Measurements from ENCODE around the gene ANKMY1. TPM values are rescaled to one million over a fixed set of nuclear protein-coding genes. Genes with fewer than 3 reads are reported as not detected.
"Not testable (repeated sequence)": the region's sequence is repeated elsewhere in the genome, so short reads cannot be mapped to it uniquely, and the experiment has no call there.

Gene ANKMY1
- total and polyA plus RNA-seq, 2 of the 13 experiments (the other 11 are each of a cell fraction or from before 2014, with no cell fraction given), result 11.7 to 18.8 TPM

DNA sequence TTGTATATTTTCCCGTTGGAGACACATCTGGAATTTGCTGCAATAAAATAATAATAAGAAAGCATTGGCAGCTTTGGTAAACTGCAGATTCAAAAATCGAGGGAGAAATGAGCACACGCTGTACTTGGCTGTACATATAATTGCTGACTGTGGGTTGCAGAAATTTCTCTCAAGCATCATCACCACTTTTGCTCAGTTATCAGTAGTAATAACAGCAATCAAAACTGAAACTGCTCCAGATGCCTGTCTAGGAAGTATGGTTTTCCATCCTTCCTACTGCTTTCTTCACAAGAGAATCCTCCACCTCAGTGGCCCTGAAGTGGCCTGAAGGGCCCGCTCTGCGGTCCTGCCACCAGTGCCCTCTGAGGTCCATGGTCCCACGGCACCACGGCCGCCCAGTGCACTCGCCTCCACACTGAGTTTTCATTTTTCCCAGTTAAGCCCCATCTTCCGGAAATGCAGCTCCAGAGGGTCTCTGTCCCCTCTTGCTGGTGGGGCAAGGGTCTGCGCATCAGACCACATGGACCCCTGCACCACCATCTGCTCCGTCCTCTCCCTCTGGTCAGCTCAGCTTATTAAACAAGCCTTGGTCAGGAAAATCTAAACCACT, 6.3 kb upstream of the ANKMY1 start (continued):
- no peak for TF ChIP-seq ZSCAN12 (CRISPR knock-in tag; IDR thresholded peaks at IDR 0.05)

DNA sequence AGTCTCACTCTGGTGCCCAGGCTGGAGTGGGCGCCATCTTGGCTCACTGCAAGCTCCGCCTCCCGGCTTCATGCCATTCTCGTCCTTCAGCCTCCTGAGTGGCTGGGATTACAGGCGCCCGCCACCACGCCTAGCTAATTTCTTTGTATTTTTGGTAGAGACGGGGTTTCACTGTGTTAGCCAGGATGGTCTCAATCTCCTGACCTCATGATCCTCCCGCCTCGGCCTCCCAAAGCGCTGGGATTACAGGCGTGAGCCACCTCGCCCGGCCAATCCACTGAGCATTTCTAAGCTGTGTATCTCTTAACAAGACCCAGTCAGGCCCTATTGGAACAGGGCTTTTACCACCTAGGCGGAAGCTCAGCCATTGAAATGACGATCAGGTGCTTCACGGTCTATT, 5.4 kb upstream of the ANKMY1 start:
- intact Hi-C loops (cut with micrococcal nuclease; ENCODE audit: unreplicated experiment) (loop anchor here (5.0 kb wide), 1 partner anchor 269 kb away; no protein-coding TSS in a partner anchor), in situ Hi-C loops (cut with HindIII; ENCODE audit: extremely low pct_ligation_motif_present, low pct_unique_long_range_greater_than_20kb) (loop anchor here (25.0 kb wide), 1 partner anchor 649 kb away; no protein-coding TSS in a partner anchor)
- H3K4me3 ChIP-seq (replicated peaks in 1 of 3; ENCODE audit: insufficient read depth in 1 of 3, low read depth in 2 of 3, low read length in 3 of 3); H3K9ac ChIP-seq (ENCODE audit: insufficient read depth, low read depth, low read length); ATAC-seq; H2AFZ ChIP-seq (ENCODE audit: low read length); FAIRE-seq; H3K4me2 ChIP-seq (ENCODE audit: low read depth, low read length); H3K27ac ChIP-seq (ENCODE audit: extremely low read length, insufficient read depth, low read length); H4K20me1 ChIP-seq (ENCODE audit: insufficient read depth, low read length); H3K27me3 ChIP-seq (ENCODE audit: control insufficient read depth in 1 of 2, insufficient read depth in 2 of 2, low read length in 2 of 2); DNase-seq (ENCODE audit: low spot score); CTCF ChIA-PET (ENCODE audit: low intra/inter-chr PET ratio, low total read pairs); H3K9me3 ChIP-seq (ENCODE audit: low read length); BruUV-seq (replicated peaks): not testable (repeated sequence)
- peaks cover 28% of the 10 kb centered on the region for H3K79me2 ChIP-seq (ENCODE audit: insufficient read depth, low read length)
- TF ChIP-seq, protein P1, sequence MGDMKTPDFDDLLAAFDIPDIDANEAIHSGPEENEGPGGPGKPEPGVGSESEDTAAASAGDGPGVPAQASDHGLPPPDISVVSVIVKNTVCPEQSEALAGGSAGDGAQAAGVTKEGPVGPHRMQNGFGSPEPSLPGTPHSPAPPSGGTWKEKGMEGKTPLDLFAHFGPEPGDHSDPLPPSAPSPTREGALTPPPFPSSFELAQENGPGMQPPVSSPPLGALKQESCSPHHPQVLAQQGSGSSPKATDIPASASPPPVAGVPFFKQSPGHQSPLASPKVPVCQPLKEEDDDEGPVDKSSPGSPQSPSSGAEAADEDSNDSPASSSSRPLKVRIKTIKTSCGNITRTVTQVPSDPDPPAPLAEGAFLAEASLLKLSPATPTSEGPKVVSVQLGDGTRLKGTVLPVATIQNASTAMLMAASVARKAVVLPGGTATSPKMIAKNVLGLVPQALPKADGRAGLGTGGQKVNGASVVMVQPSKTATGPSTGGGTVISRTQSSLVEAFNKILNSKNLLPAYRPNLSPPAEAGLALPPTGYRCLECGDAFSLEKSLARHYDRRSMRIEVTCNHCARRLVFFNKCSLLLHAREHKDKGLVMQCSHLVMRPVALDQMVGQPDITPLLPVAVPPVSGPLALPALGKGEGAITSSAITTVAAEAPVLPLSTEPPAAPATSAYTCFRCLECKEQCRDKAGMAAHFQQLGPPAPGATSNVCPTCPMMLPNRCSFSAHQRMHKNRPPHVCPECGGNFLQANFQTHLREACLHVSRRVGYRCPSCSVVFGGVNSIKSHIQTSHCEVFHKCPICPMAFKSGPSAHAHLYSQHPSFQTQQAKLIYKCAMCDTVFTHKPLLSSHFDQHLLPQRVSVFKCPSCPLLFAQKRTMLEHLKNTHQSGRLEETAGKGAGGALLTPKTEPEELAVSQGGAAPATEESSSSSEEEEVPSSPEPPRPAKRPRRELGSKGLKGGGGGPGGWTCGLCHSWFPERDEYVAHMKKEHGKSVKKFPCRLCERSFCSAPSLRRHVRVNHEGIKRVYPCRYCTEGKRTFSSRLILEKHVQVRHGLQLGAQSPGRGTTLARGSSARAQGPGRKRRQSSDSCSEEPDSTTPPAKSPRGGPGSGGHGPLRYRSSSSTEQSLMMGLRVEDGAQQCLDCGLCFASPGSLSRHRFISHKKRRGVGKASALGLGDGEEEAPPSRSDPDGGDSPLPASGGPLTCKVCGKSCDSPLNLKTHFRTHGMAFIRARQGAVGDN (CRISPR knock-in tag; IDR thresholded peaks at IDR 0.05), result 0 out of 2 replicates have a peak, but pooled peaks have one; percentile 11
- WGBS (ENCODE audit: low lambda C conversion rate), result 96% methylated on average over 17 of the region's 17 CpGs
- POLR2A ChIA-PET, result interaction anchor here (0.9 to 7.2 kb wide), 4 partner anchors 17 to 42 kb away, joined by 3 to 149 read pairs (median 6); partner anchors contain the start of gene CAPN10
- H3K36me3 ChIP-seq (replicated peaks in 1 of 2; ENCODE audit: control insufficient read depth in 1 of 2, insufficient read depth in 2 of 2, low read length in 2 of 2), result peaks cover 1 to 10% of the 10 kb centered on the region in 2 experiments; a peak in 4 of 5 replicates
- H3K4me1 ChIP-seq (ENCODE audit: insufficient read depth, low read length), result peaks cover 54% of the 10 kb centered on the region

Data from HepG2 (cell line).